ENCODE results near the gene RAB18.

RAB18 gene

DNA sequence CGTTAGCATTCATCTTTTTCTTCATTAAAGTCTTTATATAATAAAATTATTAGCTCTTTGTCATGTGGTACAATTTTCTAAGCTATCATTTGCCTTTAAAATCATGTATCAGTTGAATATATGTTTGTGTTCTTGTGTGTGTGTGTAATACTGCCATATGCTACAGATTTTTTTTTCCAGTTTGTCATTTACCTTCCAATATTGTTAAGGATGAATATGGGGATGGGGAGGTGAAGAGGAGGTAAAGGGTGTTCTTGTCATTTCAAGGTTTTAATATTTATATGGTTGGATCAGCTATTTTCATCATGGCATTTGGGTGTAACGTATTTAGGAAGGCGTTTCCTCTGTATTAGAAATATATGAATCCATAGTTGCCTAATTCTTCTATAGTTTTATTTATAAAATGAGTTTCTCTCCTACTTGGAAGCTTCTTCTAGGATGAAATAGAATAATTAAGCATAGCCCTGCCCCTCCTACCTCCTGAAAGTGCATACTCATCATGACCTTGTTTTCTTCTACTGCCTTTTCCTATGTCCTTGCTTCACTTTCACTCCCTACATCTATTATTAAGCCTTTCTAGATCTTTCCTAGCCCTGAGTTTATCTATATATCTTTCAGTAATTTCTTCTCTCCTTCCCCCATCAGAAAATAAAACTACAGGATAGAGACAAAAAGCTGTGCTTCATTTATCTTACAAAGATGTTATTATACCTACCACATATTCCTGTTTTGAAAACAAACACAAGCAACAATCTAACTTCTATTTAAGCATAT lies 25.1 kb downstream of the RAB18 start:
- POLR2A ChIA-PET = no interaction called here
- DNase-seq (ENCODE audit: low read depth, low spot score) = no peak
- TF ChIP-seq, protein P1, sequence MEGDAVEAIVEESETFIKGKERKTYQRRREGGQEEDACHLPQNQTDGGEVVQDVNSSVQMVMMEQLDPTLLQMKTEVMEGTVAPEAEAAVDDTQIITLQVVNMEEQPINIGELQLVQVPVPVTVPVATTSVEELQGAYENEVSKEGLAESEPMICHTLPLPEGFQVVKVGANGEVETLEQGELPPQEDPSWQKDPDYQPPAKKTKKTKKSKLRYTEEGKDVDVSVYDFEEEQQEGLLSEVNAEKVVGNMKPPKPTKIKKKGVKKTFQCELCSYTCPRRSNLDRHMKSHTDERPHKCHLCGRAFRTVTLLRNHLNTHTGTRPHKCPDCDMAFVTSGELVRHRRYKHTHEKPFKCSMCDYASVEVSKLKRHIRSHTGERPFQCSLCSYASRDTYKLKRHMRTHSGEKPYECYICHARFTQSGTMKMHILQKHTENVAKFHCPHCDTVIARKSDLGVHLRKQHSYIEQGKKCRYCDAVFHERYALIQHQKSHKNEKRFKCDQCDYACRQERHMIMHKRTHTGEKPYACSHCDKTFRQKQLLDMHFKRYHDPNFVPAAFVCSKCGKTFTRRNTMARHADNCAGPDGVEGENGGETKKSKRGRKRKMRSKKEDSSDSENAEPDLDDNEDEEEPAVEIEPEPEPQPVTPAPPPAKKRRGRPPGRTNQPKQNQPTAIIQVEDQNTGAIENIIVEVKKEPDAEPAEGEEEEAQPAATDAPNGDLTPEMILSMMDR (IDR thresholded peaks at IDR 0.05; ENCODE audit: insufficient read depth, low read length, missing control alignments) = no peak
- H3K4me3 ChIP-seq (ENCODE audit: low read depth, low read length) = no peak overlapping the region
- CTCF ChIA-PET = interaction anchor here (1.5 kb wide), 1 partner anchor 213 kb away, joined by 4 read pairs; no protein-coding TSS in a partner anchor

GRCh38 chr10:27530477-27530876 lies 26.4 kb downstream of the RAB18 start:
- TF ChIP-seq, protein P1 (IDR thresholded peaks at IDR 0.05; ENCODE audit: insufficient read depth, low read length, missing control alignments) = no peak
- no peak for DNase-seq (ENCODE audit: low read depth, low spot score)
- no peak overlapping the region for H3K4me3 ChIP-seq (ENCODE audit: low read depth, low read length)
- CTCF ChIA-PET = no interaction called here
- POLR2A ChIA-PET = interaction anchor here (0.7 kb wide), 1 partner anchor 697 kb away, joined by 4 read pairs; no protein-coding TSS in a partner anchor

- ChIA-PET CTCF (interaction anchor here (0.7 kb wide), 1 partner anchor 27 kb away, joined by 3 read pairs; no protein-coding TSS in a partner anchor), POLR2A (no interaction called here)
- TF ChIP-seq, protein P1 (IDR thresholded peaks at IDR 0.05; ENCODE audit: insufficient read depth, low read length, missing control alignments) = no peak
- no peak for DNase-seq (ENCODE audit: low read depth, low spot score)
- H3K4me3 ChIP-seq (ENCODE audit: low read depth, low read length) = no peak overlapping the region
These were observed 27.3 kb downstream of the RAB18 start for GRCh38 chr10:27531336-27531847.

GRCh38 chr10:27534161-27534700 lies 30.1 kb downstream of the RAB18 start:
- no peak for DNase-seq (ENCODE audit: low read depth, low spot score)
- ChIA-PET POLR2A (no interaction called here), CTCF (interaction anchor here (1.2 kb wide), 1 partner anchor 88 kb away, joined by 4 read pairs; no protein-coding TSS in a partner anchor)
- TF ChIP-seq, protein P1 (IDR thresholded peaks at IDR 0.05; ENCODE audit: insufficient read depth, low read length, missing control alignments) = no peak
- H3K4me3 ChIP-seq (ENCODE audit: low read depth, low read length) = no peak overlapping the region

DNA sequence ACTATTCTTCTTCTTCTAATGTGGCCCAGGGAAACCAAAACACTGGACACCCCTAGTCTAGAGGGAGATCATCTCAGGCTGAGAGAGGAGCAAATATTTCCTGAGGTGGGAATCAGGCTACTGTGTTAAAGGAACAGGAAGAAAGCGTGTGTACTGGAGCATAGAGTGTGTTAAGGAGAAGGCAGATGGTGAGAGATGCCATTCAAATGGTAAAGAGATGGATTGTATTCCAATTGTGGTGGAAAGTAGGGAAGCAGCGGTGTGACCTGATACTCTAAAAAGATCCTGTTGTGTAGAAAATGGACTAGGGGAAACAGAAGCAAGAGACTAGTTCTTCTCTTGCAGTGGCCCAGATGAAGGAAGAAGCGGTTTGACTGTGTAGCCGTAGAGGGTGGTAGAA lies 31.2 kb downstream of the RAB18 start:
- no peak for DNase-seq (ENCODE audit: low read depth, low spot score)
- CTCF ChIA-PET = interaction anchor here (1.1 kb wide), 1 partner anchor 10 kb away, joined by 3 read pairs; no protein-coding TSS in a partner anchor
- TF ChIP-seq, protein P1 (IDR thresholded peaks at IDR 0.05; ENCODE audit: insufficient read depth, low read length, missing control alignments) = no peak
- no peak overlapping the region for H3K4me3 ChIP-seq (ENCODE audit: low read depth, low read length)
- POLR2A ChIA-PET = no interaction called here

- DNase-seq (ENCODE audit: low read depth, low spot score) = no peak
- TF ChIP-seq, protein P1 (IDR thresholded peaks at IDR 0.05; ENCODE audit: insufficient read depth, low read length, missing control alignments) = no peak
- POLR2A ChIA-PET = no interaction called here
These were observed 32.3 kb downstream of the RAB18 start for GRCh38 chr10:27536437-27536836.

More at GRCh38 chr10:27536437-27536836, 32.3 kb downstream of the RAB18 start:
- no peak overlapping the region for H3K4me3 ChIP-seq (ENCODE audit: low read depth, low read length)
- CTCF ChIA-PET = no interaction called here
